ENCODE data around the gene UFD1.

DNA sequence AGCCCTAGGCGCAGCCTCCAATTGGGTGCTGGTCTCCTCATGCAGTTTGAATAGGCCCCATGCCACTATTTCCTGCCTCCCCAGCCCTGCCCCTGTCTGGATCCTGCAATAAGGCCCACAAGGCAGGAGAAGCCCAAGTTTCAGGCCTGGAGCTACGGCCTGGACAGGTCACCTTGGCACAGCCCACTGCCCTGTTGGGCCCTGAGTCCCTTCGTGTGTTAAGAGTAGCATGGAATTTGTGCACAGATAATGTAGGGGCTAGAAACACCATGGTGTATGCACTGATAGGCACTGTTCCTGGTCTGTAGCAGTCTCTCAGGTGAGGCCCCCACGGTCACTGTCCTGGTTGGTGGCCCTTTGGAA is 20.9 kb upstream of the UFD1 start:
- TF ChIP-seq, protein P1, sequence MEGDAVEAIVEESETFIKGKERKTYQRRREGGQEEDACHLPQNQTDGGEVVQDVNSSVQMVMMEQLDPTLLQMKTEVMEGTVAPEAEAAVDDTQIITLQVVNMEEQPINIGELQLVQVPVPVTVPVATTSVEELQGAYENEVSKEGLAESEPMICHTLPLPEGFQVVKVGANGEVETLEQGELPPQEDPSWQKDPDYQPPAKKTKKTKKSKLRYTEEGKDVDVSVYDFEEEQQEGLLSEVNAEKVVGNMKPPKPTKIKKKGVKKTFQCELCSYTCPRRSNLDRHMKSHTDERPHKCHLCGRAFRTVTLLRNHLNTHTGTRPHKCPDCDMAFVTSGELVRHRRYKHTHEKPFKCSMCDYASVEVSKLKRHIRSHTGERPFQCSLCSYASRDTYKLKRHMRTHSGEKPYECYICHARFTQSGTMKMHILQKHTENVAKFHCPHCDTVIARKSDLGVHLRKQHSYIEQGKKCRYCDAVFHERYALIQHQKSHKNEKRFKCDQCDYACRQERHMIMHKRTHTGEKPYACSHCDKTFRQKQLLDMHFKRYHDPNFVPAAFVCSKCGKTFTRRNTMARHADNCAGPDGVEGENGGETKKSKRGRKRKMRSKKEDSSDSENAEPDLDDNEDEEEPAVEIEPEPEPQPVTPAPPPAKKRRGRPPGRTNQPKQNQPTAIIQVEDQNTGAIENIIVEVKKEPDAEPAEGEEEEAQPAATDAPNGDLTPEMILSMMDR (IDR thresholded peaks at IDR 0.05): no peak
- no peak for TF ChIP-seq POLR2A (IDR thresholded peaks at IDR 0.05)
- TF ChIP-seq EP300 (IDR thresholded peaks at IDR 0.05): no peak
